ENCODE results near the gene PON3.

Gene PON3

GRCh38 chr7:95396136-95397032 is at the start of gene PON3:
Gene PON3 (minus strand): TSS chr7:95396375. CDS start chr7:95396350, 25 bp downstream.
- DNase-seq (ENCODE audit: low spot score), result no peak
- no peak for TF ChIP-seq CTCF (IDR thresholded peaks at IDR 0.05; ENCODE audit: borderline replicate concordance, control extremely low read depth, extremely low read depth, insufficient read depth, missing control alignments)
- in situ Hi-C loops (cut with MboI; ENCODE audit: low sequenced_read_pairs, unreplicated experiment), result no loop called here

- TF ChIP-seq CTCF (IDR thresholded peaks at IDR 0.05; ENCODE audit: borderline replicate concordance, control extremely low read depth, extremely low read depth, insufficient read depth, missing control alignments), result no peak
- in situ Hi-C loops (cut with MboI; ENCODE audit: low sequenced_read_pairs, unreplicated experiment), result no loop called here
- DNase-seq (ENCODE audit: low spot score), result no peak
Observed at GRCh38 chr7:95444796-95445195, 48.6 kb upstream of the PON3 start.

- TF ChIP-seq CTCF (IDR thresholded peaks at IDR 0.05; ENCODE audit: borderline replicate concordance, control extremely low read depth, extremely low read depth, insufficient read depth, missing control alignments), result no peak
- DNase-seq (ENCODE audit: low spot score), result no peak
- in situ Hi-C loops (cut with MboI; ENCODE audit: low sequenced_read_pairs, unreplicated experiment), result no loop called here
Observed at GRCh38 chr7:95441042-95441823, 45.1 kb upstream of the PON3 start.

GRCh38 chr7:95440394-95441038 is 44.3 kb upstream of the PON3 start:
- no peak for TF ChIP-seq CTCF (IDR thresholded peaks at IDR 0.05; ENCODE audit: borderline replicate concordance, control extremely low read depth, extremely low read depth, insufficient read depth, missing control alignments)
- DNase-seq (ENCODE audit: low spot score), result no peak
- in situ Hi-C loops (cut with MboI; ENCODE audit: low sequenced_read_pairs, unreplicated experiment), result no loop called here

GRCh38 chr7:95436407-95436806 is 40.2 kb upstream of the PON3 start:
- no peak for DNase-seq (ENCODE audit: low spot score)
- no peak for TF ChIP-seq CTCF (IDR thresholded peaks at IDR 0.05; ENCODE audit: borderline replicate concordance, control extremely low read depth, extremely low read depth, insufficient read depth, missing control alignments)
- in situ Hi-C loops (cut with MboI; ENCODE audit: low sequenced_read_pairs, unreplicated experiment), result no loop called here

GRCh38 chr7:95435422-95435780 is 39.2 kb upstream of the PON3 start:
- no peak for DNase-seq (ENCODE audit: low spot score)
- in situ Hi-C loops (cut with MboI; ENCODE audit: low sequenced_read_pairs, unreplicated experiment), result no loop called here
- no peak for TF ChIP-seq CTCF (IDR thresholded peaks at IDR 0.05; ENCODE audit: borderline replicate concordance, control extremely low read depth, extremely low read depth, insufficient read depth, missing control alignments)

All from GM13976 (cell line).